Aorta (tissue), 5 donors: Measurements from ENCODE around the gene PTGDR. TPM values are rescaled to one million over a fixed set of nuclear protein-coding genes. Genes with fewer than 3 reads are reported as not detected.

Experiments
- ATAC-seq: fragments of 200-7000 bp; cut with Tn5 transposase; one replicate; pipeline ENCODE4 v1.9.1; 2022; ENCODE audit warnings: moderate library complexity; ENCODE audit not compliant: low FRiP score
- DNase-seq, 2 donors: peaks; one replicate each; pipeline ENCODE4 v3.0.0-alpha.2; 2020
- H3K27ac ChIP-seq, 2 donors: one replicate each; pipeline ENCODE4 v1.5.1; 2013; ENCODE audit warnings: low read length in 2 of 2, mild to moderate bottlenecking in 2 of 2, moderate library complexity in 2 of 2, control low read depth in 1 of 2, inconsistent platforms in 1 of 2, low read depth in 1 of 2
- H3K27me3 ChIP-seq, 2 donors: one replicate each; pipeline ENCODE4 v1.6.1; 2013; ENCODE audit warnings: control low read depth in 1 of 2, low read length in 1 of 2, mild to moderate bottlenecking in 1 of 2, moderate library complexity in 1 of 2; ENCODE audit not compliant: insufficient read depth in 2 of 2, control insufficient read depth in 1 of 2
- H3K36me3 ChIP-seq, 2 donors: one replicate each; pipeline ENCODE4 v1.6.1; 2013; ENCODE audit warnings: control low read depth in 1 of 2, low read length in 1 of 2, mild to moderate bottlenecking in 1 of 2; ENCODE audit not compliant: insufficient read depth in 2 of 2, control insufficient read depth in 1 of 2
- H3K4me1 ChIP-seq, 2 donors: one replicate each; pipeline ENCODE4 v1.6.1; 2013; ENCODE audit warnings: low read length in 2 of 2, control low read depth in 1 of 2, mild to moderate bottlenecking in 1 of 2, moderate library complexity in 1 of 2; ENCODE audit not compliant: insufficient read depth in 2 of 2, control insufficient read depth in 1 of 2
- H3K4me3 ChIP-seq, 2 donors: one replicate each; pipeline ENCODE4 v1.5.1; 2013; ENCODE audit warnings: low read length in 2 of 2, control low read depth in 1 of 2, mild to moderate bottlenecking in 1 of 2
- H3K9me3 ChIP-seq: one replicate; pipeline ENCODE4 v1.6.1; 2013; ENCODE audit warnings: mild to moderate bottlenecking, low read length; ENCODE audit not compliant: control insufficient read depth
- WGBS, 2 donors: extraction: QIAGEN DNeasy Blood & Tissue Kit; methylation state at CpG; one replicate each; pipeline ENCODE4 v1.1.7; 2013; 5-methylcytosine and 5-hydroxymethylcytosine counted together
- intact Hi-C, 2 donors: fragments of 100-400 bp; cut with DNase I; formaldehyde crosslinking; loops; one replicate each; pipeline versions ENCODE4 v1.14.2 to v1.15.0; 2022
- polyA plus RNA-seq, 2 donors: library from polyadenylated mRNA; stranded (reverse); fragments of 200-250 nt; gene quantifications; one replicate each; pipeline ENCODE4 v1.2.3, GENCODE V29; 2013
- total RNA-seq, 2 donors: library from RNA; stranded (reverse); fragmentation: NEBNext Ultra II Directional; extraction: Animal tissue kit (Norgen Biotek cat#: 25700); gene quantifications; one replicate each; pipeline ENCODE4 v1.2.1, GENCODE V29; 2021
- donor health status: healthy with polysubstance abuse.
- donor health status: Bipolar disorder and iron deficiency.
- donor health status: DM: no; HTN: no; CAD: no.
- donor health status: DM: no; HTN: no; CAD: no.
- donor health status: DM: yes; HTN: yes; CAD: no.

Gene PTGDR
- total and polyA plus RNA-seq, 4 donors = 0.13 to 2.9 (median 0.55) TPM

GRCh38 chr14:52312931-52313355 lies 45.4 kb downstream of the PTGDR start:
- H3K27me3 ChIP-seq = no peaks in the 10 kb centered on the region
- H3K4me3 ChIP-seq = no peak overlapping the region
- 55 to 61% methylated on average over 5 of the region's 5 CpGs for WGBS, 2 donors
- intact Hi-C loops = loop anchor here in 1 of 2 donors (10.0 kb wide), 1 partner anchor 242 kb away; the partner anchor contains the start of genes GPR137C and TXNDC16
- H3K9me3 ChIP-seq = no peaks in the 10 kb centered on the region
- no peak overlapping the region for H3K27ac ChIP-seq
- no peaks in the 10 kb centered on the region for H3K36me3 ChIP-seq
- no peaks in the 10 kb centered on the region for H3K4me1 ChIP-seq
- DNase-seq (no peak), ATAC-seq (no peak)

GRCh38 chr14:52313462-52313861 lies 46.0 kb downstream of the PTGDR start:
- H3K4me1 ChIP-seq = no peaks in the 10 kb centered on the region
- intact Hi-C loops = loop anchor here in 1 of 2 donors (10.0 kb wide), 1 partner anchor 241 kb away; the partner anchor contains the start of genes GPR137C and TXNDC16

GRCh38 chr14:52313903-52314594 lies 46.6 kb downstream of the PTGDR start, which contains the start of gene PTGER2:
Gene PTGER2 (plus strand): TSS chr14:52314312. CDS start chr14:52314549, 237 bp downstream.
- 0 to 1% methylated on average over 62 to 73 of the region's 73 CpGs for WGBS, 2 donors
- Histone ChIP-seq H3K27me3 (no peaks in the 10 kb centered on the region), H3K36me3 (no peaks in the 10 kb centered on the region), H3K4me3 (peak within 1 kb of the TSS; percentile 6 to 44), H3K9me3 (no peaks in the 10 kb centered on the region), H3K4me1 (no peaks in the 10 kb centered on the region), H3K27ac (no peak within 1 kb of the TSS)
- intact Hi-C loops = loop anchor here in 1 of 2 donors (10.0 kb wide), 1 partner anchor 241 kb away; the partner anchor contains the start of genes GPR137C and TXNDC16
- ATAC-seq (peak; percentile 85), DNase-seq (peak; percentile 93 to 97)

More at GRCh38 chr14:52313462-52313861, 46.0 kb downstream of the PTGDR start:
- Histone ChIP-seq H3K9me3 (no peaks in the 10 kb centered on the region), H3K27me3 (no peaks in the 10 kb centered on the region), H3K36me3 (no peaks in the 10 kb centered on the region), H3K4me3 (peak overlapping the region; percentile 6 to 44), H3K27ac (no peak overlapping the region)
- 32 to 41% methylated on average over 10 of the region's 10 CpGs for WGBS, 2 donors
- DNase-seq = no peak
- ATAC-seq = no peak

- peak; percentile 59 for ATAC-seq
- no peaks in the 10 kb centered on the region for H3K27me3 ChIP-seq
- H3K27ac ChIP-seq = no peak overlapping the region
- WGBS, 2 donors = 10 to 12% methylated on average over 63 of the region's 63 CpGs
- intact Hi-C loops = loop anchor here in 1 of 2 donors (10.0 kb wide), 1 partner anchor 240 kb away; the partner anchor contains the start of genes GPR137C and TXNDC16
- H3K9me3 ChIP-seq = no peaks in the 10 kb centered on the region
- no peaks in the 10 kb centered on the region for H3K4me1 ChIP-seq
- peak; percentile 62 to 81 for DNase-seq
- no peaks in the 10 kb centered on the region for H3K36me3 ChIP-seq
- H3K4me3 ChIP-seq = peak overlapping the region in 1 of 2 donors; percentile 44
Observed at GRCh38 chr14:52314595-52315354, 47.3 kb downstream of the PTGDR start.

- Histone ChIP-seq H3K27me3 (no peaks in the 10 kb centered on the region), H3K27ac (no peak overlapping the region), H3K9me3 (no peaks in the 10 kb centered on the region), H3K36me3 (no peaks in the 10 kb centered on the region), H3K4me1 (no peaks in the 10 kb centered on the region), H3K4me3 (no peak overlapping the region)
- DNase-seq (no peak), ATAC-seq (no peak)
- intact Hi-C loops = loop anchor here in 1 of 2 donors (10.0 kb wide), 1 partner anchor 239 kb away; the partner anchor contains the start of genes GPR137C and TXNDC16
- WGBS, 2 donors = 70 to 74% methylated on average over 11 of the region's 11 CpGs
Observed at GRCh38 chr14:52315355-52315718, 47.8 kb downstream of the PTGDR start.

GRCh38 chr14:52318062-52318461 lies 50.6 kb downstream of the PTGDR start:
- Histone ChIP-seq H3K36me3 (no peaks in the 10 kb centered on the region), H3K27me3 (no peaks in the 10 kb centered on the region), H3K27ac (no peak overlapping the region), H3K4me1 (no peaks in the 10 kb centered on the region), H3K9me3 (peaks cover 2% of the 10 kb centered on the region), H3K4me3 (no peak overlapping the region)
- intact Hi-C loops = loop anchor here in 1 of 2 donors (10.0 kb wide), 1 partner anchor 237 kb away; the partner anchor contains the start of genes GPR137C and TXNDC16
- DNase-seq (no peak), ATAC-seq (no peak)
- WGBS, 2 donors = 84 to 90% methylated on average over 2 of the region's 2 CpGs

- no peak overlapping the region for H3K27ac ChIP-seq
- H3K27me3 ChIP-seq = no peaks in the 10 kb centered on the region
- intact Hi-C loops = loop anchor here in 1 of 2 donors (10.0 kb wide), 1 partner anchor 236 kb away; the partner anchor contains the start of genes GPR137C and TXNDC16
- ATAC-seq = no peak
- no peak overlapping the region for H3K4me3 ChIP-seq
- H3K9me3 ChIP-seq = peaks cover 2% of the 10 kb centered on the region
- no peak for DNase-seq
- H3K36me3 ChIP-seq = no peaks in the 10 kb centered on the region
- 79 to 81% methylated on average over 5 of the region's 5 CpGs for WGBS, 2 donors
- H3K4me1 ChIP-seq = no peaks in the 10 kb centered on the region
Observed at GRCh38 chr14:52318826-52319645, 51.5 kb downstream of the PTGDR start.

- ATAC-seq (no peak), DNase-seq (no peak)
- no peak overlapping the region for H3K27ac ChIP-seq
- no peaks in the 10 kb centered on the region for H3K36me3 ChIP-seq
- no peak overlapping the region for H3K4me3 ChIP-seq
- H3K27me3 ChIP-seq = no peaks in the 10 kb centered on the region
- H3K4me1 ChIP-seq = no peaks in the 10 kb centered on the region
- peaks cover 2% of the 10 kb centered on the region for H3K9me3 ChIP-seq
- WGBS, 2 donors = 84 to 88% methylated on average over 3 of the region's 3 CpGs
- intact Hi-C loops = loop anchor here in 1 of 2 donors (10.0 kb wide), 1 partner anchor 235 kb away; the partner anchor contains the start of genes GPR137C and TXNDC16
Observed at GRCh38 chr14:52319919-52320318, 52.4 kb downstream of the PTGDR start.
